Adipocyte (in vitro differentiated cells): Measurements from ENCODE around the gene B3GAT1.

ENCODE experiments used
- DNase-seq: peaks from one replicate; pipeline ENCODE4 v3.0.0-alpha.2; 2015; ENCODE audit warnings: low read depth
- H3K27me3 ChIP-seq: replicated peaks from 2 replicates; pipeline ENCODE4 v1.7.0; 2013; ENCODE audit warnings: mild to moderate bottlenecking, low read length, moderate library complexity; ENCODE audit not compliant: control insufficient read depth, insufficient read depth
- H3K36me3 ChIP-seq: 2 replicates; pipeline ENCODE4 v1.7.0; 2013; ENCODE audit warnings: low read length, mild to moderate bottlenecking, moderate library complexity; ENCODE audit not compliant: control insufficient read depth, insufficient read depth, severe bottlenecking
- H3K4me1 ChIP-seq: 2 replicates; pipeline ENCODE4 v1.7.0; 2013; ENCODE audit warnings: mild to moderate bottlenecking, low read length, moderate library complexity; ENCODE audit not compliant: control insufficient read depth, insufficient read depth
- H3K4me3 ChIP-seq: 2 replicates; pipeline ENCODE4 v1.7.0; 2013; ENCODE audit warnings: mild to moderate bottlenecking, low read length, moderate library complexity
- H3K9ac ChIP-seq: 2 replicates; pipeline ENCODE4 v1.7.0; 2013; ENCODE audit warnings: mild to moderate bottlenecking, low read length, moderate library complexity
- H3K9me3 ChIP-seq: 2 replicates; pipeline ENCODE4 v1.7.0; 2013; ENCODE audit warnings: mild to moderate bottlenecking, low read length, moderate library complexity; ENCODE audit not compliant: control insufficient read depth

The B3GAT1 gene

DNA sequence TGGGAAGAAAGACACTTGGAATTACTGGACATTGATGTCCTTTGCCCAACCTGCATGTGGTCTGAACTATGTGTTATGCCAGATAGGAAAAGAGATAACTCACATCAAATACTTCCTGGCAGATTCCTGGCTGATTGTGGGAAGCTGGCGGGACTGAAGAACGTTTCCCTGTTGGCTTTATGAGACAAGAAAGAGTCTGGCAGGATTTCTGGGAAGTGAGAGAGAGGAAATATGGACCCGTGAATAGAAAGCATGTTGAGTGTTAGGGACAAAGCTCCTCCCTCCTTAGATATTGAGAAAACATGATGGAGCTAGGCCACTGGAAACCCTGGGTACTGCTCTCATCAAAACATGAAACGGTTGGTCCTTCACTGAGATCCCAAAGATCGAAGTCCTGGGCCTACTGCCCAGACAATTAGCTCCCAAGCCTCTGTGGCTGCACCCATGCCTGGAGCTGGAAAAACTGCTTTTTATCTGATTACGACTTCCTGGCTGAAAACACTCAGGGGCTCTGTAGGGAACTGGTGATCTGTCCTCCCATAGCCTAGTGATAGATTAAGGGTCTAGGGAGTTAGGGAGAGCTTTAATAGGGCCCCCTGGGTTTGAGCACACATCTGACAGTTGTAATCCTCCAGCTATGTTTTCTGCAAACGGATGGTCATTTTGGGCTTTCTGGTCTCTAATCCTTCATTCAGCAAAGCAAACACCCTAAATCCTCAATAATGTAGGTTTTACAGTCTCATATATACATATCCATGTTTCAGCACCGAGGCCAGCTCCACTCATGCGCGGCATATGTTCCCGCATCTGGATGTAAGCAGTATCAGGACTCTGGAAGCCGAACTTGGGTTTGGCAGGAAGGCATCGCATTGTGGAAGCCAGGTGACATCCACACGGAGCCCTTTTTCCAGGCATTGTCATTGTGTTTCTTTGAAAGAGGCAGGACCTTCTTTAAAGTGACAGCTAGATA lies 6.1 kb upstream of the B3GAT1 start:
- DNase-seq: peak; percentile 11
- H3K9ac ChIP-seq: no peak overlapping the region
- H3K36me3 ChIP-seq: no peaks in the 10 kb centered on the region
- no peaks in the 10 kb centered on the region for H3K9me3 ChIP-seq
- no peak overlapping the region for H3K4me3 ChIP-seq
- H3K4me1 ChIP-seq: no peaks in the 10 kb centered on the region
- H3K27me3 ChIP-seq: peaks cover 34% of the 10 kb centered on the region

DNA sequence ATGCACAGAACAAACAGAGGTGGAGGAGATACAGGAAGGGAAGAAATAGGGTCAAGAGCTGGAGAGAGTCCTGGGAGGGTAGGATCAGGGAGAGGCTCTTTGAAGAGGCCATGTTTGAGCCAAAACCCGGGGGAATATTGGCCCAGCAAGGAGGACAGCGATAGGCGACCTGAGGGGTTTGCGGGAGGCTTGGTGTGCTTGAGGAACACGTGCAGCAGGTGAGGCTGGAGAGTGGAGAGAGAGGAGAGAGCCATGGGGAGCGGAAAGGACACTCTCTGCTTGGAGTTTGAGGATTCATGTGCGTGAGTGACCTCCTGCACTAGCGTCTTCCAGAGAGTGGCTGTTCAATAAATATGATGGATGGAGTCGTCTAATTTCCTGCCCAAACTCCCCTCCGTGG lies 4.7 kb upstream of the B3GAT1 start:
- no peak overlapping the region for H3K9ac ChIP-seq
- no peaks in the 10 kb centered on the region for H3K4me1 ChIP-seq
- H3K27me3 ChIP-seq: peaks cover 30% of the 10 kb centered on the region
- no peak overlapping the region for H3K4me3 ChIP-seq
- no peak for DNase-seq
- H3K9me3 ChIP-seq: no peaks in the 10 kb centered on the region
- H3K36me3 ChIP-seq: no peaks in the 10 kb centered on the region

DNA sequence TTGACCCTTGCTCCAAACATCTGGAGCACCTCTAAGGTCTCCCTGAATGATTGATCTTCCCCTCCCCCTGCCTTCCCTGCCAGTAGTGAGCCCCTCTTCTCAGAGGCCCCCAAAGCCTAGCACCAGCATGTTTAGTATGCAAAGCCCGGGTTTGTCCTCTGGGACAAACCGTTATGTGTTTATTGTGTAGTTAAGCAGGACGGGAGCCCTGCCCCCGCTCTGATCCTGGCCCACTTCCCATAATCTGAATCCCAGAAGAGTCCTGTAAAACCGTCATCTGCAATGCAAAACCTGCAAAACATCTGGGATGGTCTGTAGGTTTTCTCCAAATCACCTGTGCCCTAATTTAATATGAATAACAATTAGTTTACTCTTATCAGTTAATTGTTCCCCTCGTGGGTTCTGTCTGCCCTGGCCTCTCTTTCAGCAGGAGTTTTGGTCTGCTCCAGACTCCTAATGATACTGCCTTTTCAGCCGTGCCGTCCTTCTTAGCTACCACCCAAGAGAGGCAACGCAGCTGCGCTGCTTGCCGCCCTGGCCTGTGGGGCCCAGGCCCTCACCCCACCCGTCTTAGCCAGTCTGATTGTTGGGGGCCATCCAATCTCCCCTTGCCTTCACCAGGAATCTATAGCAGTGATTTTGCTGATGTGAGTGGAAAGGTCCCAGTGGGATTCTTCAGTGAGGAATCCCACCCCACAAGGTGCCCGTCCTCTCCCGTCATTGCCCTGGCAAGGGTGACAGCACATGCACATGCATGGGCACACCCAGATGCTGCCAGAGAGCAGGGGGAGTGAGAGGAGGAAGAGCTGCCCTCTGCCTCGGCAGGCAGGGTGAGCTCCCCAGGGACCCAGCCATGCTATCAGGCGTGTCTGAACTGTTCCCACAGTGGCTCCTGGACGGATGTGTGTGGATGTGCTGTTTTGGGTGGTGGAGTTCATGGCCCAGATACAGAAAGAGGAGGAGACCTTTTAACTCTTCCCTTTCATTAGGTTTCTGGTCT lies 3.0 kb upstream of the B3GAT1 start:
- DNase-seq: no peak

GRCh38 chr11:134413826-134414731 lies 2.0 kb upstream of the B3GAT1 start:
- Histone ChIP-seq H3K9ac (no peak overlapping the region), H3K4me1 (no peaks in the 10 kb centered on the region), H3K9me3 (no peaks in the 10 kb centered on the region), H3K4me3 (no peak overlapping the region), H3K27me3 (peaks cover 50% of the 10 kb centered on the region), H3K36me3 (no peaks in the 10 kb centered on the region)
- DNase-seq: no peak

More for the DNA sequence above, 3.0 kb upstream of the B3GAT1 start:
- no peak overlapping the region for H3K4me3 ChIP-seq
- peaks cover 42% of the 10 kb centered on the region for H3K27me3 ChIP-seq
- H3K9ac ChIP-seq: no peak overlapping the region
- no peaks in the 10 kb centered on the region for H3K4me1 ChIP-seq
- H3K9me3 ChIP-seq: no peaks in the 10 kb centered on the region
- no peaks in the 10 kb centered on the region for H3K36me3 ChIP-seq

DNA sequence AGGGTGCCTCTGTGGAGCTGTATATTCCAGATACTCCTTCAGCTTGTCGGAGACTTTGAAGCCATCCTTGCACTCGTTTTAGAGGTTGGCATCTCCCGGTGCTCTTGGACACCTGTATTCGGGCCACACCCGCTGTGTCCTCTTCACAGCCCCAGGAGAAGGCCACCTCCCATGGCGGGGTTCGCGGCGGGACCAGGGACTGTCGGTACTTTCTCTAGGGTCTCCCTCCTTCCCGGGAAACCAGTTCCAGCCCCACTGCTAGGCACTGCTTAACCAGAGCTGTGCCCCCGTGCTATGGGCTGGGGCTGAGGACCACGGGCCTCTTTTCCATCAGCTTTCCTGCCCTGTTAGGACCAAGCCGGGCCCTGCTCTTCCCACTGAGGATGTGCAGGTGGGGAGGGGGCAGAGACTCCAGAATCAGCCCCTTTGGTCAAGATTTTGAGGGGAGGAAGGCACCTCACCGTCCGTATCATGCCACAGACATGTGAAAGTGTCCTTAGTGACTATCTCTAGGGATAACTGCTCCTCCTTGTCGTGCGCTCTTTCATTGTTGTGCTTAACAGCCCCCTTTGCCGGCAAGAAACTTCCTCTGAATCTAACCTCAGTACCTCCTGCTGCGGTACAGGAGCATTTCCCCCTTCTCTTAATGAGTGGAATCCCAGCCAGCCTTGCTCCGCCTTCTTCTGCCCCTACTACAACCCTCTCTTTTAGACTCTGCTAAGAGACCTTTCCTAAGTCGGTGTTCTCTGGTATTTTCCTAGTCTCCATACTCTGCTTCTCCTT lies 1.2 kb upstream of the B3GAT1 start:
- Histone ChIP-seq H3K27me3 (peaks cover 52% of the 10 kb centered on the region), H3K9ac (no peak overlapping the region), H3K4me1 (no peaks in the 10 kb centered on the region), H3K36me3 (no peaks in the 10 kb centered on the region), H3K4me3 (no peak overlapping the region), H3K9me3 (no peaks in the 10 kb centered on the region)
- no peak for DNase-seq

GRCh38 chr11:134410766-134411165 lies 1.3 kb downstream of the B3GAT1 start:
- H3K36me3 ChIP-seq: no peaks in the 10 kb centered on the region
- H3K27me3 ChIP-seq: peaks cover 51% of the 10 kb centered on the region
- H3K4me1 ChIP-seq: no peaks in the 10 kb centered on the region
- no peaks in the 10 kb centered on the region for H3K9me3 ChIP-seq
- H3K4me3 ChIP-seq: no peak overlapping the region
- no peak overlapping the region for H3K9ac ChIP-seq
- DNase-seq: no peak

- Histone ChIP-seq H3K9me3 (no peaks in the 10 kb centered on the region), H3K27me3 (peaks cover 45% of the 10 kb centered on the region), H3K36me3 (no peaks in the 10 kb centered on the region), H3K9ac (no peak overlapping the region), H3K4me3 (no peak overlapping the region), H3K4me1 (no peaks in the 10 kb centered on the region)
- no peak for DNase-seq
Observed at GRCh38 chr11:134409552-134410429, 2.3 kb downstream of the B3GAT1 start.

DNA sequence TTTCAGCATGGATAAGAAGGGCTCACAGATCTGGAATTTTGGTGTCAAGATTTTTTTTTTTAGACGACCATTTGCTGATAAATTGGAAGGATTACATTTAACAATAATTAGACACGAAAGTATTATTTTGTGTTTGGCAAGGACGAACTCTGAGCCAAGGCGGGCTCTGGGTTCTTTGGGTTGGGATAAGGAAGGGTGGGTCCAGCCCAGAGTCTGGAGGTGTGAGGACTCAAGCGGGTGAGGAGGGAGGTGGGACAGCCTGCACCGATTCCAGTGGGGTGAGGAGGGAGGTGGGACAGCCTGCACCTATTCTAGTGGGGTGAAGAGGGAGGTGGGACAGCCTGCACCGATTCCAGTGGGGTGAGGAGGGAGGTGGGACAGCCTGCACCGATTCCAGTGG lies 4.1 kb downstream of the B3GAT1 start:
- H3K9ac ChIP-seq: no peak overlapping the region
- H3K27me3 ChIP-seq: peaks cover 29% of the 10 kb centered on the region
- H3K4me3 ChIP-seq: no peak overlapping the region
- H3K36me3 ChIP-seq: no peaks in the 10 kb centered on the region
- no peaks in the 10 kb centered on the region for H3K9me3 ChIP-seq
- no peak for DNase-seq
- H3K4me1 ChIP-seq: no peaks in the 10 kb centered on the region

- no peak overlapping the region for H3K4me3 ChIP-seq
- H3K27me3 ChIP-seq: peaks cover 28% of the 10 kb centered on the region
- no peak overlapping the region for H3K9ac ChIP-seq
- no peaks in the 10 kb centered on the region for H3K36me3 ChIP-seq
- H3K4me1 ChIP-seq: no peaks in the 10 kb centered on the region
- DNase-seq: no peak
- no peaks in the 10 kb centered on the region for H3K9me3 ChIP-seq
Observed at GRCh38 chr11:134407321-134407828, 4.7 kb downstream of the B3GAT1 start.
